Gastrocnemius medialis (tissue), 4 donors: ENCODE data around the gene RP2.

Experiments
- CTCF ChIP-seq, 5 experiments: fragments of 450-650 bp in 3 of 5; fragments of 200-600 bp in 2 of 5; sonication (generic) in 2 of 5; IDR thresholded peaks in 4 of 5; conservative IDR thresholded peaks in 1 of 5; 1 replicate in 4 of 5; 2 replicates in 1 of 5; pipeline ENCODE4 v1.5.1; 2016 to 2019; ENCODE audit warnings: antibody characterized with exemption in 5 of 5, mild to moderate bottlenecking in 3 of 5, moderate library complexity in 3 of 5
- POLR2A ChIP-seq, 2 donors: fragments of 450-650 bp; IDR thresholded peaks; one replicate each; pipeline ENCODE4 v1.6.1; 2017; ENCODE audit warnings: antibody characterized with exemption in 2 of 2, mild to moderate bottlenecking in 2 of 2, moderate library complexity in 2 of 2

- TF ChIP-seq CTCF (IDR thresholded peaks at IDR 0.05 in 4 of 5, conservative IDR thresholded peaks at IDR 0.05 in 1 of 5) (no peak), POLR2A (IDR thresholded peaks at IDR 0.05) (no peak)
Measured at GRCh38 chrX:46844913-46845312, 8.1 kb downstream of the RP2 start.
